Thymus (tissue), 11 donors: ENCODE measurements around the gene PDIA6. TPM values are rescaled to one million over a fixed set of nuclear protein-coding genes. Genes with fewer than 3 reads are reported as not detected.

Source experiments
- DNase-seq, 9 donors: peaks; one replicate each; pipeline ENCODE4 v3.0.0-alpha.2; 2013; ENCODE audit warnings: low spot score in 9 of 9, low read depth in 6 of 9, missing footprints in 1 of 9
- H3K27ac ChIP-seq, 2 donors: one replicate each; pipeline ENCODE4 v1.5.1; 2013; ENCODE audit warnings: control low read depth in 1 of 2, low read depth in 1 of 2, low read length in 1 of 2, mild to moderate bottlenecking in 1 of 2, moderate library complexity in 1 of 2
- H3K27me3 ChIP-seq, 2 donors: one replicate each; pipeline ENCODE4 v1.5.1; 2013; ENCODE audit warnings: low read length in 1 of 2; ENCODE audit not compliant: control insufficient read depth in 2 of 2, insufficient read depth in 1 of 2
- H3K36me3 ChIP-seq, 2 donors: one replicate each; pipeline ENCODE4 v1.5.1; 2013; ENCODE audit warnings: low read length in 1 of 2, mild to moderate bottlenecking in 1 of 2, moderate library complexity in 1 of 2; ENCODE audit not compliant: control insufficient read depth in 2 of 2, insufficient read depth in 2 of 2
- H3K4me1 ChIP-seq, 2 donors: one replicate each; pipeline ENCODE4 v1.5.1; 2013; ENCODE audit warnings: low read length in 2 of 2; ENCODE audit not compliant: control insufficient read depth in 2 of 2, insufficient read depth in 2 of 2
- H3K4me3 ChIP-seq, 2 donors: one replicate each; pipeline ENCODE4 v1.5.1; 2013; ENCODE audit warnings: low read length in 2 of 2, control low read depth in 1 of 2, mild to moderate bottlenecking in 1 of 2
- H3K9me3 ChIP-seq, 2 donors: one replicate each; pipeline ENCODE4 v1.5.1; 2013; ENCODE audit warnings: low read length in 1 of 2, mild to moderate bottlenecking in 1 of 2; ENCODE audit not compliant: control insufficient read depth in 2 of 2, insufficient read depth in 1 of 2
- WGBS: extraction: QIAGEN DNeasy Blood & Tissue Kit; methylation state at CpG from one replicate; pipeline ENCODE4 v1.1.7; 2013; 5-methylcytosine and 5-hydroxymethylcytosine counted together
- polyA plus RNA-seq: library from polyadenylated mRNA; stranded (reverse); fragments of 200-250 nt; gene quantifications from one replicate; pipeline ENCODE4 v1.2.3, GENCODE V29; 2013
- total RNA-seq: library from RNA; stranded (reverse); fragments of 120-200 nt; gene quantifications from one replicate; pipeline ENCODE4 v1.2.4, GENCODE V29; 2013
- donor health status: healthy.

Gene PDIA6
- total and polyA plus RNA-seq, 2 donors, result 75.1 to 124 TPM

DNA sequence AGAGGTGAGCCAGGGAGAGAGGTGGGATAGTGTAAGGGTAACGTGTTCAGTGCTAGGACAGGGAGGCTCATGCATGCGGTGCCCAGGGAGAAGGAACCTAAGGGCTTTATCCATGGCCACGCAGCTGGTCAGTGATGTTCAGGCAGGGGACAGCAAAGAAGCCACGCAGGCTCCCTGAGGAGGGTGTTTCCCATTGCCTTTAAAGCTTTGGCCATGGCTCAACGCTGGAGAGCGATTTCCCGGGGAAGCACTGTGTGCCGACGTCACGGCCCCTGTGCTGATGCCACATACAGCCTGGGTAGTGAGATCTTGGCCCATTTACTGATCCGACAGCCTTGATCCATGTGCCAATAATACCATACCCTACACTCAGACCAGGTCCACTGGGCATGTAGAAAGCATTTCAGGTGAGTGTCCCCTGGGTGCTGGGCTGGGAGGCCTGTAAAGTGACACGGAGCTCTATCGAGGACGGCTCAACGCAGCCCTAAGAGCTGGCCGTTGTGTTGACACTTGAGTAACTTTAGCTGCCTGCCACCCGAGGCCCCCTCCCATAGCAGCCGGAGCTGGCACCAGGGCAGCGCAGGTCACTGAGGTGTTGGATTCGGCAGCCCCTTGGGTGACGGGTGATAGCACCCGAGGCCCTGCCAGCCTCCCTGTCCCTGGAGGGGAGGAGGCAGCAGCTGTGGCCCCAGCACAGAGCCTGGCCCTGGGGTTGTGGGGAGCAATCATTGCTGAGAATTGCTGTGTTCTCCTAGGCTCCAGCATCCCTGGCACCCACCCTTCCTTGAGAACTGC lies 41.4 kb downstream of the PDIA6 start:
- H3K4me3 ChIP-seq, result no peak overlapping the region
- no peaks in the 10 kb centered on the region for H3K36me3 ChIP-seq
- peaks cover 0 to 2% of the 10 kb centered on the region in 2 donors for H3K4me1 ChIP-seq
- no peak overlapping the region for H3K27ac ChIP-seq
- H3K27me3 ChIP-seq, result no peaks in the 10 kb centered on the region
- WGBS, result 93% methylated on average over 22 of the region's 22 CpGs
- H3K9me3 ChIP-seq, result no peaks in the 10 kb centered on the region
- DNase-seq, result no peak

DNA sequence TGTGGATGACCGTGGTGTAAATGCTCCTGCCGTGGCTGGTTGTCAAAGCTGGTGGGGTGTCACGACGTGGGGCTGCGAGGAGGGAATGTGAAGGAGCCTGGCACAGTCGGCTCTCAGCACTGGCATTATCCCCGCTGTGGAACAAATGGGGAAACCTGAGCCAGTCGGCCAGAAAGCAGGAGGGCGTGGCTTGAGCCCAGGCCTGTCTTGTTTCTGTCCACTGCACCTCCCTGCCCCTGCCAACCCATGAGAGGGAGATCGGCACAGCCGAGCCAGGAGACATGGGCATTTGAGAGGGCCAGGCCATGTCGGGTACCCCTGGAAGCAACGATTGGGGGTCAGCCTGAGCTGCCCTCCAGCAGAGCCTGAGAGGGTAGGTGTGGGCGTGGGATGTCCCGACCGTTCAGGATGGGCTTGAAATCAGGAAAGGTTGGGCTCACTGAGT lies 44.5 kb downstream of the PDIA6 start:
- WGBS, result 82% methylated on average over 16 of the region's 16 CpGs
- peaks cover 2 to 6% of the 10 kb centered on the region in 2 donors for H3K27me3 ChIP-seq
- no peak overlapping the region for H3K27ac ChIP-seq
- no peaks in the 10 kb centered on the region for H3K36me3 ChIP-seq
- no peak overlapping the region for H3K4me3 ChIP-seq
- DNase-seq, result no peak
- no peaks in the 10 kb centered on the region for H3K9me3 ChIP-seq
- no peaks in the 10 kb centered on the region for H3K4me1 ChIP-seq

DNA sequence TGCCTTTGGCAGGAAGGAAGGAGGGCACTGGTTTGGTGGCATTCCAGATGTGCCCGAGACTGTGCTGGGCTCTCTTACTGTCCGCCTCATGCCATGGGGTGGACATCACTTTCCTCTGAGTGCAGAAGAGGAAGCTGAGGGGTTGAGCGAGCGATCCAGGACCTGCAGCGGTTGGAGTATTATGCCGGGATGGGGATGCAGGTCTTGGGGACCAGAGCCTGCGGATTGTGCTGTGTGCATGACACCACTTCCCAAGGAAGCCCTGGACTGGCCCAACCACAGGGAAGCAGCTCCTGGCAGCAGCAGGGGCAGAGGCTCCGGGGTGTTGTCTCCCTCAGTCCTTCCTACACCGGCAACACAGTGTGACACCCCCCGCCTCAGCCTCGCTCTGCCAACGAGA lies 46.7 kb downstream of the PDIA6 start:
- Histone ChIP-seq H3K36me3 (no peaks in the 10 kb centered on the region), H3K27ac (no peak overlapping the region), H3K27me3 (peaks cover 2 to 8% of the 10 kb centered on the region in 2 donors), H3K4me1 (no peaks in the 10 kb centered on the region), H3K9me3 (no peaks in the 10 kb centered on the region), H3K4me3 (no peak overlapping the region)
- no peak for DNase-seq
- WGBS, result 94% methylated on average over 12 of the region's 12 CpGs

DNA sequence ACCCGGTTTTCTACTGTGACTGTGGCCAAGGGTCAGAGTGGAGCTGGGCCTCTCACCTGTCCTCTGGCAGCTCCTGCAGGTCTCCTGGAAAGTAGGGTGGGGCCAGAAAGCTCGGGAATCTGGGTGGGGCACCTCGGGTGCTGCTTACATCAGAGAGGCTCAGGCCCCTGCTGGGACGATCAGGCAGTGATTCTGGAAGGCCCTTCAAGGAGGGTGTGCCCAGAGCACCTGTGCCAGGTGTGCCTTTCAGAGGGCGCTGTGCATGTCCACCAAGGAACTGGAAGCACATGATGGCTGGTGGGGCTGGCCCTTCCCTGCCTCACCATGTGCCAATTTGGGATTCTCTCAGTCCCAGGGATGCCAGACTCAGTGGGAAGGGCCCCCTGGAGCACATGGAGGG lies 47.1 kb downstream of the PDIA6 start:
- Histone ChIP-seq H3K4me3 (no peak overlapping the region), H3K4me1 (no peaks in the 10 kb centered on the region), H3K27me3 (peaks cover 2 to 8% of the 10 kb centered on the region in 2 donors), H3K9me3 (no peaks in the 10 kb centered on the region), H3K27ac (no peak overlapping the region), H3K36me3 (no peaks in the 10 kb centered on the region)
- no peak for DNase-seq
- 82% methylated on average over 5 of the region's 5 CpGs for WGBS

DNA sequence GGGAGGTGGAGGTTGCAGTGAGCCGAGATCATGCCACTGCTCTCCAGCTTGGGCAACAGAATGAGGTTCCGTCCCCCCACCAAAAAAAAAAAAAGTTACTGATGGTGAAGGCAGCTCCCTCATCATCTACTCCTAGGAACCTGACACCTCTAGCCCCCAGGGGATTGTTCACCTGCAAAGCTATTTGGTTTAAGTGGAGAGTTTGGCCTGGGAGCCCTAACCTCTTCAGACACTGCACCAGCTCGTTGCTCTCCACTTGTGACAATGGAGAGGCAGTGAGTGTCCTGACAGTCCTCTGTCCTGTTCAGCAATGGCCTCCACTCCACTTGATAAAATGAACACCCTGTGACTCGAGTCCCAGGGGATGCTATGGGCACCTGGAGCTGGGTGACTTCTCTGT lies 47.7 kb downstream of the PDIA6 start:
- Histone ChIP-seq H3K27me3 (peaks cover 2 to 8% of the 10 kb centered on the region in 2 donors), H3K9me3 (no peaks in the 10 kb centered on the region), H3K4me3 (no peak overlapping the region), H3K27ac (no peak overlapping the region), H3K4me1 (no peaks in the 10 kb centered on the region), H3K36me3 (no peaks in the 10 kb centered on the region)
- no peak for DNase-seq
- WGBS, result 81% methylated on average over 4 of the region's 4 CpGs

DNA sequence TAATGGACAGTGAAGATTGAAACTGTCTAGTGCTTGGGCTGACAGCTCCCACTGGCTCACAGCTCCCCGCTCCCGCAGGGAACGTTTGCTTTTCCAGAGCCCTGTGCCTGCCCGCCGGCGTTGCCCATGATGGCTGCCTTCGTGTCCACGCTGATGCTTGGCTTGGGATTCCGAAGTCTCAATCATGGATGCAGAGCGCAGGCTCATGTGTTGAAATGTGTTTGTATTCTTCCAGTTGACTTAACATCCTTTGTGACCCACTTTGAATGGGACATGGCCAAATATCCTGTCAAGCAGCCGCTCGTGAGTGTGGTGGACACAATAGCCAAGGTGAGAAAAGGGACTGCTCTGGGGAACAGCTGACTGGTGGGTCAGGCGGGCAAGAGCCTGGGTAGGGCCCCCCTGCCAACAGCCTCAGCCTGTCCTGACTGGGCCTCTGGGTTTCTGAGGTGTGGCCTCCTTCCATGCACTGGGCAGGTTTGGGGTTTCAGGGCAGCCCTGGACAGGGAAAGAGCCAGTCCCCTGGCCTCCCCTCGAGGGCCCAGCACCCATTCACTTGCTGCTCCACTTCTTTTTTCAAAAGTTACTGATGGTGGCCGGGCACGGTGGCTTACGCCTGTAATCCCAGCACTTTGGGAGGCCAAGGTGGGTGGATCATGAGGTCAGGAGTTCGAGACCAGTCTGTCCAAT lies 48.3 kb downstream of the PDIA6 start:
- WGBS, result 92% methylated on average over 18 of the region's 18 CpGs
- no peaks in the 10 kb centered on the region for H3K9me3 ChIP-seq
- no peak overlapping the region for H3K27ac ChIP-seq
- H3K36me3 ChIP-seq, result no peaks in the 10 kb centered on the region
- DNase-seq, result no peak
- H3K4me1 ChIP-seq, result no peaks in the 10 kb centered on the region
- peaks cover 2 to 8% of the 10 kb centered on the region in 2 donors for H3K27me3 ChIP-seq
- H3K4me3 ChIP-seq, result no peak overlapping the region

DNA sequence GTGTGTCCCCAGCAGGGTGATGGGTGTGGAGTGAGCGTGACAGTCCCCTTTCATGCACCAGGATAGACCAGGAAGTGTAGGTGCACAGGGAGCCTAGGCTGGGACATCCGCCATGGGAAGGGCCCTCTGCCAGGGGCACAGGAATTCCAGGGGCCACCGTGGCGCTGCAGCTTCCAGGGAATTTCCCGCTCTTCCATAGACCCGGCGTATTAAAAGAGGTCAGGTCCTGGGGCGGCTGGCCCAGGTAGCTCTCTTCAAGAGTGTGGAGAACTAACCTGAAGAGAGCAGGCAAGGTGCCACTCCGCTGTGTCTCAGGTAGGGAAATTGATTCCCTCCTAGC lies 49.2 kb downstream of the PDIA6 start:
- H3K36me3 ChIP-seq, result no peaks in the 10 kb centered on the region
- DNase-seq, result no peak
- WGBS, result 91% methylated on average over 9 of the region's 9 CpGs
- no peak overlapping the region for H3K27ac ChIP-seq
- H3K27me3 ChIP-seq, result peaks cover 2 to 8% of the 10 kb centered on the region in 2 donors
- no peaks in the 10 kb centered on the region for H3K4me1 ChIP-seq
- H3K4me3 ChIP-seq, result no peak overlapping the region
- no peaks in the 10 kb centered on the region for H3K9me3 ChIP-seq

DNA sequence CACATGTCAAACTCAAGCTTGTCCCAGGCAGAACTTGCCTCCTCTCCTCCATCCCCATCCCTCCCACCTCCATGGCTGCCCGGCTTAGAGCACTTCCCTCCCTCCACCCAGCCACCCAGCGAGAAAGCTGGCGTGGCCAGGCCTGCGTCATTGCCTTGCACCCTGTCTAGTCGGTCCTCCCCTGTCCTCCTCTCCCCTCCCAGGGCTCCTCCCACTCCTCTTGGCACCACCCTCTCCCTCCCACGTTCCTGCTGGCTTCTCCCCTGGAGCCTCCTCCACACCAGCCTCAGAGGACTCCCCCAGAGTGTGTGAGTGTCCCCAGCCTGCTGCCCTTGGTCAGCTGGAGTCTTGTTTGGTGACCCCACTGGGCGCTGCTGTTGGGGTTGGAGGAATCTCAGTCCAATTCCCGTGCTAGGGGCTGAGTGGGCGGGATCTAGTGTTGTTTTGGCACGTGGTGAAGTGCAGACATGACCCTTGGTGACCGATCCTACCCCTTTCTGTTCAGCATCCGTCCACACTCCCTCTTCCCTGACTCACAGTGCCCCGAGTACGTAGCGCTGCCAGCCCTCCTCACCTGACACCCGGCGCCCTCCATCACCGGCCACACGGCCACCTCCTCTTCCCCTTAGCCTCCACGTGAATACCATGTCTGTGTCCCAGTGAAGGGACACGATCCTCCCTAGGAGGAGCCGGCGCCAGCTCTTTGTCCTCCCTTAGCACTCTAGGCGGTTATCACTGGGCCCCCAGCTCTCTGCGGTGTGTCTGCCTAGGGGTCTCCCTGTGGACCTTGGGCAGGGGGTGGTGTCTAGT lies 49.7 kb downstream of the PDIA6 start:
- Histone ChIP-seq H3K36me3 (no peaks in the 10 kb centered on the region), H3K27me3 (peaks cover 2 to 8% of the 10 kb centered on the region in 2 donors), H3K4me3 (no peak overlapping the region), H3K9me3 (no peaks in the 10 kb centered on the region), H3K4me1 (no peaks in the 10 kb centered on the region), H3K27ac (no peak overlapping the region)
- no peak for DNase-seq
- 77% methylated on average over 25 of the region's 25 CpGs for WGBS

DNA sequence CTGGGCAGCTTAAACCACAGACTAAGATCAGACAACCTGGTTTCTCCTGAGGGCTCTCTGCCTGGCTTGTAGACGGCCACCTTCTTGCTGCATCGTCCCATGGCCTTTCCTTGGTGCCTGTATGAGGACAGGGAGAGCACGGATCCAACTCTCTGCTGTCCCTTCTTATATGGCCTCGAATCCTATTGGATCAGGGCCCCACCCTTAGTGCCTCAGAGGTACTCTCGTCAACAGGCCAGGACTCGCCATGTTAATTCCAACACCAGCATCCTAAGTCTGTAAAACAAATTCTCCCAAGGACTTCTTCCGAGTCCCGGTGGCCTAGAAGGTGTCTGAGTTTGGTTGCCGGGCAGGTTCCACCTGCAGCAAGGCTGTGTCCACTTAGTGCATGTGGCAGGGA lies 51.0 kb downstream of the PDIA6 start:
- Histone ChIP-seq H3K9me3 (no peaks in the 10 kb centered on the region), H3K4me3 (no peak overlapping the region), H3K36me3 (no peaks in the 10 kb centered on the region), H3K27ac (no peak overlapping the region), H3K27me3 (peaks cover 2 to 8% of the 10 kb centered on the region in 2 donors), H3K4me1 (no peaks in the 10 kb centered on the region)
- DNase-seq, result no peak
- WGBS, result 91% methylated on average over 9 of the region's 9 CpGs
